K562 (cell line): ENCODE measurements around the gene GNA14. TPM values are rescaled to one million over a fixed set of nuclear protein-coding genes. Genes with fewer than 3 reads are reported as not detected.

Source experiments
- ATAC-seq: fragments of 200-7000 bp; cut with Tn5 transposase; 3 replicates; pipeline ENCODE4 v1.9.1; 2020; ENCODE audit warnings: moderate library complexity
- BruUV-seq: library from RNA; stranded (reverse); fragments of 400-500 nt; replicated peaks from 2 replicates; lab custom pipeline; 2021; lab: Mats Ljungman, UMichigan
- CTCF ChIA-PET: fragments of 300-600 bp; formaldehyde crosslinking; extraction: SDS; loops from one replicate; lab custom pipeline; 2021; ENCODE audit warnings: low intra/inter-chr PET ratio; lab: Yijun Ruan, JAX
- POLR2A ChIA-PET: fragments of 300-600, 350-650 bp; sonication (Branson Sonifier 250); formaldehyde crosslinking; extraction: SDS; loops from one replicate; lab custom pipeline; 2021; ENCODE audit warnings: antibody characterized with exemption, inconsistent platforms; lab: Yijun Ruan, JAX
- DNase-seq, 4 experiments: peaks; one replicate each; pipeline versions ENCODE4 v3.0.0 to v3.0.0-alpha.2; 2011 to 2018; ENCODE audit warnings: low spot score in 3 of 4, mixed read lengths in 3 of 4; ENCODE audit errors: extremely low read depth in 1 of 4
- FAIRE-seq: peaks from 2 replicates; lab custom pipeline; 2011; peaks lifted over from hg19 to GRCh38; lab: Jason Lieb, UNC
- H2AFZ ChIP-seq: 2 replicates; pipeline ENCODE4 v1.6.0; 2011; ENCODE audit warnings: low read depth, low read length, control low read depth, inconsistent platforms
- H3K27ac ChIP-seq: fragments of 200-600 bp; 3 replicates; pipeline ENCODE4 v1.8.0; 2011; ENCODE audit warnings: low read depth, mild to moderate bottlenecking, control low read depth, inconsistent platforms, low read length, moderate library complexity, mixed read lengths; ENCODE audit errors: extremely low read depth
- H3K27me3 ChIP-seq, 2 experiments: fragments of 300-600 bp in 1 of 2; 2 replicates in 1 of 2; 3 replicates in 1 of 2; pipeline versions ENCODE4 v1.6.0 to v1.8.0; 2011; ENCODE audit warnings: inconsistent platforms in 2 of 2, low read length in 2 of 2, mild to moderate bottlenecking in 1 of 2, mixed read lengths in 1 of 2, moderate library complexity in 1 of 2; ENCODE audit not compliant: control insufficient read depth in 2 of 2, insufficient read depth in 2 of 2
- H3K36me3 ChIP-seq: fragments of 300-600 bp; 3 replicates; pipeline ENCODE4 v1.8.0; 2011; ENCODE audit warnings: mild to moderate bottlenecking, low read length, inconsistent platforms; ENCODE audit not compliant: control insufficient read depth, insufficient read depth
- H3K4me1 ChIP-seq, 2 experiments: fragments of 200-600 bp in 1 of 2; replicated peaks in 1 of 2; 2 replicates in 1 of 2; 3 replicates in 1 of 2; pipeline versions ENCODE4 v1.5.1 to v1.8.0; 2011; ENCODE audit warnings: inconsistent platforms in 2 of 2, low read length in 2 of 2, mild to moderate bottlenecking in 1 of 2, mixed read lengths in 1 of 2, moderate library complexity in 1 of 2; ENCODE audit not compliant: control insufficient read depth in 2 of 2, insufficient read depth in 2 of 2
- H3K4me2 ChIP-seq: 2 replicates; pipeline ENCODE4 v1.6.1; 2011; ENCODE audit warnings: low read length, control low read depth, inconsistent platforms, mixed read lengths; ENCODE audit not compliant: insufficient read depth
- H3K4me3 ChIP-seq: fragments of 200-600 bp; sonication (generic), shearing (Covaris generic); 2 replicates; pipeline ENCODE4 v1.5.1; 2016; ENCODE audit warnings: control low read depth, inconsistent platforms
- H3K79me2 ChIP-seq: fragments of 200-600 bp; 3 replicates; pipeline ENCODE4 v1.8.0; 2011; ENCODE audit warnings: low read length, inconsistent platforms; ENCODE audit not compliant: control insufficient read depth, insufficient read depth
- H3K9ac ChIP-seq, 2 experiments: 2 replicates each; pipeline versions ENCODE4 v1.6.0 to v1.6.1; 2011; ENCODE audit warnings: low read depth in 2 of 2, low read length in 2 of 2, control low read depth in 1 of 2, inconsistent platforms in 1 of 2, mild to moderate bottlenecking in 1 of 2, mixed read lengths in 1 of 2; ENCODE audit not compliant: insufficient read depth in 1 of 2
- H3K9me1 ChIP-seq: one replicate; pipeline ENCODE4 v1.6.0; 2011; ENCODE audit warnings: inconsistent platforms, mild to moderate bottlenecking, low read length, moderate library complexity; ENCODE audit not compliant: control insufficient read depth, insufficient read depth
- H3K9me3 ChIP-seq: replicated peaks from 2 replicates; pipeline ENCODE4 v1.5.1; 2011; ENCODE audit warnings: low read depth, low read length, inconsistent platforms; ENCODE audit not compliant: control insufficient read depth, insufficient read depth
- H4K20me1 ChIP-seq: replicated peaks from 2 replicates; pipeline ENCODE4 v1.6.1; 2011; ENCODE audit warnings: low read length, inconsistent platforms, mixed read lengths; ENCODE audit not compliant: control insufficient read depth, insufficient read depth
- CBFA2T2 ChIP-seq: fragments of 450-650 bp; conservative IDR thresholded peaks from 2 replicates; pipeline ENCODE4 v1.6.1; 2017; ENCODE audit warnings: mild to moderate bottlenecking
- DIDO1 ChIP-seq: fragments of 450-650 bp; IDR thresholded peaks from 2 replicates; pipeline ENCODE4 v1.6.1; 2016; ENCODE audit warnings: low read depth, missing biosample characterization, missing genetic modification characterization
- FOXJ3 ChIP-seq: sonication (generic); formaldehyde crosslinking; IDR thresholded peaks from 2 replicates; pipeline ENCODE4 v1.4.0; 2020; ENCODE audit warnings: mild to moderate bottlenecking, missing genetic modification reagents
- HDAC3 ChIP-seq: fragments of 450-650 bp; IDR thresholded peaks from 2 replicates; pipeline ENCODE4 v1.6.1; 2018; ENCODE audit warnings: borderline replicate concordance, mild to moderate bottlenecking, moderate library complexity; ENCODE audit not compliant: partially characterized antibody
- HNRNPK ChIP-seq: fragments of 200-400 bp; formaldehyde crosslinking; IDR thresholded peaks from one replicate; pipeline ENCODE4 v1.6.1; 2018; ENCODE audit warnings: mild to moderate bottlenecking, low read depth, low read length; ENCODE audit not compliant: poor library complexity, severe bottlenecking
- IRF9 ChIP-seq: fragments of 450-650 bp; IDR thresholded peaks from 2 replicates; pipeline ENCODE4 v1.6.1; 2016; ENCODE audit warnings: missing biosample characterization, missing genetic modification characterization
- KDM2B ChIP-seq: fragments of 250-450 bp; sonication (Bioruptor Pico); IDR thresholded peaks from 2 replicates; pipeline ENCODE4 v1.8.0; 2021; ENCODE audit warnings: mild to moderate bottlenecking, moderate library complexity
- NFXL1 ChIP-seq: fragments of 450-650 bp; formaldehyde crosslinking; IDR thresholded peaks from 2 replicates; pipeline ENCODE4 v1.4.0; 2021; ENCODE audit warnings: mild to moderate bottlenecking
- PHB2 ChIP-seq: fragments of 450-650 bp; IDR thresholded peaks from 2 replicates; pipeline ENCODE4 v1.6.1; 2017; ENCODE audit warnings: low read depth
- PML ChIP-seq: IDR thresholded peaks from 2 replicates; pipeline ENCODE4 v1.6.1; 2012; ENCODE audit warnings: low read length, inconsistent platforms
- RBM15 ChIP-seq: fragments of 200-400 bp; formaldehyde crosslinking; IDR thresholded peaks from 2 replicates; pipeline ENCODE4 v1.6.1; 2018; ENCODE audit warnings: mild to moderate bottlenecking, low read length, moderate library complexity; ENCODE audit not compliant: insufficient read depth
- RBM34 ChIP-seq: fragments of 200-400 bp; formaldehyde crosslinking; IDR thresholded peaks from 2 replicates; pipeline ENCODE4 v1.6.1; 2018; ENCODE audit warnings: low read length, borderline replicate concordance; ENCODE audit not compliant: insufficient read depth
- SNIP1 ChIP-seq: fragments of 450-650 bp; IDR thresholded peaks from 2 replicates; pipeline ENCODE4 v1.7.1; 2017; ENCODE audit warnings: low read depth, mild to moderate bottlenecking
- TGIF2 ChIP-seq: sonication (generic); formaldehyde crosslinking; IDR thresholded peaks from 2 replicates; pipeline ENCODE4 v1.8.1; 2022; ENCODE audit warnings: mild to moderate bottlenecking, missing genetic modification reagents, moderate library complexity
- ZNF655 ChIP-seq: fragments of 250-450 bp; sonication (Bioruptor Pico); IDR thresholded peaks from 2 replicates; pipeline ENCODE4 v1.5.0; 2021
- ZNF695 ChIP-seq: fragments of 450-650 bp; formaldehyde crosslinking; IDR thresholded peaks from 2 replicates; pipeline ENCODE4 v1.4.0; 2020; ENCODE audit warnings: mild to moderate bottlenecking, moderate library complexity
- ZNF740 ChIP-seq, 3 experiments: fragments of 200-800 bp in 1 of 3; sonication (Bioruptor generic) in 1 of 3; sonication (generic) in 1 of 3; formaldehyde crosslinking in 1 of 3; IDR thresholded peaks; 2 replicates each; pipeline versions ENCODE4 v1.6.1 to v1.8.0; 2016 to 2022; ENCODE audit warnings: mild to moderate bottlenecking in 2 of 3, missing compliant biosample characterization in 2 of 3, missing genetic modification characterization in 2 of 3, missing genetic modification reagents in 1 of 3
- WGBS: fragments of 100-300 bp; shearing (Covaris generic); methylation state at CpG from one replicate; pipeline ENCODE4 v1.1.6; 2016; ENCODE audit warnings: low coverage, mixed read lengths; ENCODE audit not compliant: insufficient coverage; ENCODE audit errors: missing lambda C conversion rate; 5-methylcytosine and 5-hydroxymethylcytosine counted together
- in situ Hi-C: fragments of 300-500 bp; cut with MboI; formaldehyde crosslinking; loops from 4 replicates; pipeline ENCODE4 v1.15.0; 2018; ENCODE audit warnings: inconsistent platforms, mixed read lengths
- intact Hi-C: fragments of 100-400 bp; cut with micrococcal nuclease; formaldehyde crosslinking; loops from 2 replicates; pipeline ENCODE4 v1.14.2; 2022
- polyA plus RNA-seq, 8 experiments: library from polyadenylated mRNA; depleted of rRNA in 4 of 8; stranded (reverse) in 5 of 8; unstranded in 3 of 8; fragments of >200 nt; fragmentation: Nextera tagmentation in 2 of 8; fragmentation: Illumina TruSeq in 1 of 8; extraction: Ambion mirVana in 2 of 8; extraction: Trizol in 1 of 8; gene quantifications; 2 replicates each; pipeline versions ENCODE4 v1.2.1 to v1.2.3, GENCODE V29; 2011 to 2014; ENCODE audit warnings: inconsistent platforms in 1 of 8, missing spikeins in 1 of 8
- total RNA-seq, 7 experiments: library from RNA; depleted of rRNA in 6 of 7; stranded (reverse); fragments of >200 nt in 6 of 7; fragmentation: Illumina TruSeq in 2 of 7; extraction: Trizol in 2 of 7; gene quantifications; 2 replicates each; pipeline versions ENCODE4 v1.2.1 to v1.2.3, GENCODE V29; 2011 to 2021; ENCODE audit warnings: low replicate concordance in 1 of 7

Gene GNA14
- total and polyA plus RNA-seq, 9 of the 15 experiments (the other 6 are each of a cell fraction or from before 2014, with no cell fraction given), result 0.03 to 0.11 (median 0.03) TPM; not detected in 6

- DNase-seq (no peak), FAIRE-seq (no peak), ATAC-seq (no peak)
- intact Hi-C loops (no loop called here), in situ Hi-C loops (no loop called here)
- Histone ChIP-seq H3K4me3 (no peak overlapping the region), H3K27me3 (no peaks in the 10 kb centered on the region), H4K20me1 (no peaks in the 10 kb centered on the region), H3K9ac (no peak overlapping the region), H3K9me3 (no peaks in the 10 kb centered on the region), H2AFZ (no peak overlapping the region), H3K4me2 (no peak overlapping the region), H3K79me2 (no peaks in the 10 kb centered on the region), H3K27ac (no peak overlapping the region), H3K9me1 (no peaks in the 10 kb centered on the region), H3K36me3 (no peaks in the 10 kb centered on the region), H3K4me1 (no peaks in the 10 kb centered on the region)
- no TSS peak for BruUV-seq
- ChIA-PET POLR2A (no interaction called here), CTCF (no interaction called here)
- 2% methylated on average over 5 of the region's 5 CpGs for WGBS
- no peak for TF ChIP-seq IRF9 (tag)
- no peak for TF ChIP-seq HDAC3
- no peak for TF ChIP-seq KDM2B (CRISPR knock-in tag)
- TF ChIP-seq ZNF740 (CRISPR knock-in tag; IDR thresholded peaks at IDR 0.05), result no peak
- TF ChIP-seq ZNF740 (tag; IDR thresholded peaks at IDR 0.05), result no peak
- no peak for TF ChIP-seq RBM34
- no peak for TF ChIP-seq ZNF695
- no peak for TF ChIP-seq PHB2
- no peak for TF ChIP-seq HNRNPK
- TF ChIP-seq NFXL1, result no peak
- TF ChIP-seq SNIP1, result no peak
- no peak for TF ChIP-seq RBM15
- TF ChIP-seq ZNF655 (CRISPR knock-in tag), result no peak
- no peak for TF ChIP-seq PML
- TF ChIP-seq CBFA2T2, result no peak
- no peak for TF ChIP-seq TGIF2
- TF ChIP-seq FOXJ3 (CRISPR knock-in tag), result no peak
- TF ChIP-seq DIDO1 (tag), result no peak
Observed at GRCh38 chr9:77469515-77470231, 178.4 kb downstream of the GNA14 start.
